ENCODE results near the gene ANKRD17.

- TF ChIP-seq, protein P1, sequence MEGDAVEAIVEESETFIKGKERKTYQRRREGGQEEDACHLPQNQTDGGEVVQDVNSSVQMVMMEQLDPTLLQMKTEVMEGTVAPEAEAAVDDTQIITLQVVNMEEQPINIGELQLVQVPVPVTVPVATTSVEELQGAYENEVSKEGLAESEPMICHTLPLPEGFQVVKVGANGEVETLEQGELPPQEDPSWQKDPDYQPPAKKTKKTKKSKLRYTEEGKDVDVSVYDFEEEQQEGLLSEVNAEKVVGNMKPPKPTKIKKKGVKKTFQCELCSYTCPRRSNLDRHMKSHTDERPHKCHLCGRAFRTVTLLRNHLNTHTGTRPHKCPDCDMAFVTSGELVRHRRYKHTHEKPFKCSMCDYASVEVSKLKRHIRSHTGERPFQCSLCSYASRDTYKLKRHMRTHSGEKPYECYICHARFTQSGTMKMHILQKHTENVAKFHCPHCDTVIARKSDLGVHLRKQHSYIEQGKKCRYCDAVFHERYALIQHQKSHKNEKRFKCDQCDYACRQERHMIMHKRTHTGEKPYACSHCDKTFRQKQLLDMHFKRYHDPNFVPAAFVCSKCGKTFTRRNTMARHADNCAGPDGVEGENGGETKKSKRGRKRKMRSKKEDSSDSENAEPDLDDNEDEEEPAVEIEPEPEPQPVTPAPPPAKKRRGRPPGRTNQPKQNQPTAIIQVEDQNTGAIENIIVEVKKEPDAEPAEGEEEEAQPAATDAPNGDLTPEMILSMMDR (IDR thresholded peaks at IDR 0.05; ENCODE audit: insufficient read depth, low read depth, low read length) = no peak
- TF ChIP-seq EZH2 (IDR thresholded peaks at IDR 0.05; ENCODE audit: insufficient read depth, low read length) = no peak
Measured at GRCh38 chr4:73036123-73036522, 222.5 kb downstream of the ANKRD17 start.
